Activated naive CD4-positive, alpha-beta T cell treated with Interleukin-2 at 50 U/mL for 16 hours (primary cell): Measurements from ENCODE around the gene KCTD17.

ENCODE experiments used
- DNase-seq: peaks from one replicate; pipeline ENCODE4 v3.0.0-alpha.2; 2020

Gene KCTD17

GRCh38 chr22:37080438-37080837 is 28.9 kb downstream of the KCTD17 start:
- DNase-seq, result peak; percentile 17

GRCh38 chr22:37080838-37081237 is 29.3 kb downstream of the KCTD17 start:
- no peak for DNase-seq

GRCh38 chr22:37082251-37082873 is 30.8 kb downstream of the KCTD17 start:
- peak; percentile 58 for DNase-seq

GRCh38 chr22:37083914-37084313 is 32.4 kb downstream of the KCTD17 start:
- no peak for DNase-seq

GRCh38 chr22:37084385-37084784 is 32.8 kb downstream of the KCTD17 start:
- DNase-seq, result no peak

- no peak for DNase-seq
Observed at GRCh38 chr22:37086184-37086583, 34.6 kb downstream of the KCTD17 start.

GRCh38 chr22:37088108-37088605 is 36.6 kb downstream of the KCTD17 start:
- DNase-seq, result peak; percentile 21

GRCh38 chr22:37088750-37089408 is 37.3 kb downstream of the KCTD17 start:
- DNase-seq, result peak; percentile 29

- DNase-seq, result no peak
Observed at GRCh38 chr22:37089434-37089833, 37.9 kb downstream of the KCTD17 start.

- DNase-seq, result no peak
Observed at GRCh38 chr22:37090920-37091695, 39.6 kb downstream of the KCTD17 start.

- no peak for DNase-seq
Observed at GRCh38 chr22:37091994-37092393, 40.5 kb downstream of the KCTD17 start.

- DNase-seq, result no peak
Observed at GRCh38 chr22:37092997-37093396, 41.5 kb downstream of the KCTD17 start.

- DNase-seq, result no peak
Observed at GRCh38 chr22:37094239-37094638, 42.7 kb downstream of the KCTD17 start.

GRCh38 chr22:37095113-37095512 is 43.6 kb downstream of the KCTD17 start:
- DNase-seq, result peak; percentile 78

- DNase-seq, result no peak
Observed at GRCh38 chr22:37097346-37097745, 45.8 kb downstream of the KCTD17 start.

GRCh38 chr22:37098976-37099591 is 47.5 kb downstream of the KCTD17 start:
- no peak for DNase-seq

- peak; percentile 27 for DNase-seq
Observed at GRCh38 chr22:37100589-37101127, 49.1 kb downstream of the KCTD17 start.

- no peak for DNase-seq
Observed at GRCh38 chr22:37101311-37102066, 49.9 kb downstream of the KCTD17 start.

- no peak for DNase-seq
Observed at GRCh38 chr22:37103151-37103550, 51.6 kb downstream of the KCTD17 start.

- DNase-seq, result no peak
Observed at GRCh38 chr22:37103656-37104452, 52.3 kb downstream of the KCTD17 start.

- DNase-seq, result no peak
Observed at GRCh38 chr22:37105154-37105553, 53.6 kb downstream of the KCTD17 start.
